BJ (cell line): ENCODE measurements around the gene GPHN. TPM values are rescaled to one million over a fixed set of nuclear protein-coding genes. Genes with fewer than 3 reads are reported as not detected.

ENCODE experiments used
- CTCF ChIA-PET: fragments of 350-600 bp; formaldehyde crosslinking; extraction: SDS; loops from one replicate; lab custom pipeline; 2021; ENCODE audit warnings: antibody characterized with exemption, inconsistent platforms; lab: Yijun Ruan, JAX
- POLR2A ChIA-PET: fragments of 300-600 bp; sonication (Branson Sonifier 250); formaldehyde crosslinking; extraction: SDS; loops from one replicate; lab custom pipeline; 2021; ENCODE audit warnings: antibody characterized with exemption; lab: Charles Lee
- DNase-seq: peaks from one replicate; pipeline ENCODE4 v3.0.0-alpha.2; 2011; ENCODE audit warnings: low read depth
- H3K27me3 ChIP-seq: 2 replicates; pipeline ENCODE4 v1.6.0; 2011; ENCODE audit warnings: low read length; ENCODE audit not compliant: control insufficient read depth, insufficient read depth
- H3K36me3 ChIP-seq: 2 replicates; pipeline ENCODE4 v1.5.1; 2011; ENCODE audit warnings: low read length; ENCODE audit not compliant: control insufficient read depth, insufficient read depth
- H3K4me3 ChIP-seq: 2 replicates; pipeline ENCODE4 v1.5.1; 2011; ENCODE audit warnings: low read depth, mild to moderate bottlenecking, control low read depth, low read length
- CTCF ChIP-seq: IDR thresholded peaks from 2 replicates; pipeline ENCODE4 v1.5.1; 2011; ENCODE audit warnings: low read depth, mild to moderate bottlenecking, control low read depth, inconsistent platforms, low read length, moderate library complexity; ENCODE audit not compliant: insufficient read depth
- polyA plus RNA-seq: library from polyadenylated mRNA; depleted of rRNA; stranded (reverse); fragments of >200 nt; gene quantifications from 2 replicates; pipeline ENCODE4 v1.2.3, GENCODE V29; 2011

GPHN gene
- polyA plus RNA-seq, 1 experiment = 7.7 TPM

- TF ChIP-seq CTCF = no peak
- POLR2A ChIA-PET = no interaction called here
- no peak for DNase-seq
- no peaks in the 10 kb centered on the region for H3K27me3 ChIP-seq
- H3K4me3 ChIP-seq = no peak overlapping the region
- CTCF ChIA-PET = interaction anchor here (0.5 to 7.6 kb wide), 9 partner anchors 9 to 194 kb away, joined by 3 to 84 read pairs (median 3); partner anchors contain the start of genes ATP6V1D and EIF2S1
- no peaks in the 10 kb centered on the region for H3K36me3 ChIP-seq
Measured at GRCh38 chr14:67168110-67168441, 660.1 kb downstream of the GPHN start.

GRCh38 chr14:67170660-67171059, 662.7 kb downstream of the GPHN start:
- ChIA-PET CTCF (no interaction called here), POLR2A (no interaction called here)
- H3K36me3 ChIP-seq = no peaks in the 10 kb centered on the region
- no peak for TF ChIP-seq CTCF
- H3K4me3 ChIP-seq = no peak overlapping the region
- no peaks in the 10 kb centered on the region for H3K27me3 ChIP-seq
- no peak for DNase-seq

- no peak for TF ChIP-seq CTCF
- ChIA-PET POLR2A (no interaction called here), CTCF (interaction anchor here (0.9 to 1.4 kb wide), 3 partner anchors 80 to 188 kb away, joined by 3 to 5 read pairs (median 3); partner anchors contain the start of genes ATP6V1D and EIF2S1)
- no peak overlapping the region for H3K4me3 ChIP-seq
- H3K36me3 ChIP-seq = no peaks in the 10 kb centered on the region
- no peak for DNase-seq
- H3K27me3 ChIP-seq = no peaks in the 10 kb centered on the region
Measured at GRCh38 chr14:67172056-67172455, 664.1 kb downstream of the GPHN start.

GRCh38 chr14:67172520-67172919, 664.6 kb downstream of the GPHN start:
- POLR2A ChIA-PET = no interaction called here
- CTCF ChIA-PET = interaction anchor here (0.9 to 1.4 kb wide), 3 partner anchors 80 to 187 kb away, joined by 3 to 5 read pairs (median 3); partner anchors contain the start of genes ATP6V1D and EIF2S1
- no peaks in the 10 kb centered on the region for H3K27me3 ChIP-seq
- no peak for DNase-seq
- no peak overlapping the region for H3K4me3 ChIP-seq
- H3K36me3 ChIP-seq = no peaks in the 10 kb centered on the region
- TF ChIP-seq CTCF = no peak

- H3K27me3 ChIP-seq = no peaks in the 10 kb centered on the region
- H3K36me3 ChIP-seq = no peaks in the 10 kb centered on the region
Measured at GRCh38 chr14:67173719-67174118, 665.8 kb downstream of the GPHN start.

More at GRCh38 chr14:67173719-67174118, 665.8 kb downstream of the GPHN start:
- no peak for TF ChIP-seq CTCF
- POLR2A ChIA-PET = no interaction called here
- CTCF ChIA-PET = no interaction called here
- H3K4me3 ChIP-seq = no peak overlapping the region
- DNase-seq = no peak
